GM12801 (cell line): ENCODE data around the gene KRTAP4-1.
"Not testable (repeated sequence)": the region's sequence is repeated elsewhere in the genome, so short reads cannot be mapped to it uniquely, and the experiment has no call there.

Experiments used
- TF ChIP-seq, protein P1 (sequence below): IDR thresholded peaks from one replicate; pipeline ENCODE4 v1.5.1; 2011; ENCODE audit warnings: control low read depth; ENCODE audit not compliant: insufficient read length; ENCODE audit errors: extremely low read depth

The KRTAP4-1 gene

DNA sequence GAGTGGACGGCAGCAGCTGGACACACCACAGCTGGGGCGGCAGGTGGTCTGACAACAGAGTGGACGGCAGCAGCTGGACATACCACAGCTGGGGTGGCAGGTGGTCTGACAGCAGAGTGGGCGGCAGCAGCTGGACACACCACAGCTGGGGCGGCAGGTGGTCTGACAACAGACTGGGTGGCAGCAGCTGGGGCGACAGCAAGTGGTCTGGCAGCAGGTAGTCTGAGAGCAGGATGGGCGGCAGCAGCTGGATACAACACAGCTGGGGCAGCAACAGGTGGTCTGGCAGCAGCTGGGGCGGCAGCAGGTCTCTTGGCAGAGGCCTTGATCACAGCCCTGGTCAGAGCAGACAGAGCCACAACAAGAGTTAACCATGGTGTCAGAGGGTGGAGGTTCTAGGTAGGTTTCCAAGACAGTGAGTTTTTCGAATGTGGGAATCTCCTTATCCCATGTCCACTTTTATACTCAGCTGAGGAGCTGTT is at the start of gene KRTAP4-1:
TSS of gene KRTAP4-1 (minus strand) at position 432 of the 482 bp plus-strand sequence. CDS start at position 375, 57 bp downstream.
- TF ChIP-seq, protein P1, sequence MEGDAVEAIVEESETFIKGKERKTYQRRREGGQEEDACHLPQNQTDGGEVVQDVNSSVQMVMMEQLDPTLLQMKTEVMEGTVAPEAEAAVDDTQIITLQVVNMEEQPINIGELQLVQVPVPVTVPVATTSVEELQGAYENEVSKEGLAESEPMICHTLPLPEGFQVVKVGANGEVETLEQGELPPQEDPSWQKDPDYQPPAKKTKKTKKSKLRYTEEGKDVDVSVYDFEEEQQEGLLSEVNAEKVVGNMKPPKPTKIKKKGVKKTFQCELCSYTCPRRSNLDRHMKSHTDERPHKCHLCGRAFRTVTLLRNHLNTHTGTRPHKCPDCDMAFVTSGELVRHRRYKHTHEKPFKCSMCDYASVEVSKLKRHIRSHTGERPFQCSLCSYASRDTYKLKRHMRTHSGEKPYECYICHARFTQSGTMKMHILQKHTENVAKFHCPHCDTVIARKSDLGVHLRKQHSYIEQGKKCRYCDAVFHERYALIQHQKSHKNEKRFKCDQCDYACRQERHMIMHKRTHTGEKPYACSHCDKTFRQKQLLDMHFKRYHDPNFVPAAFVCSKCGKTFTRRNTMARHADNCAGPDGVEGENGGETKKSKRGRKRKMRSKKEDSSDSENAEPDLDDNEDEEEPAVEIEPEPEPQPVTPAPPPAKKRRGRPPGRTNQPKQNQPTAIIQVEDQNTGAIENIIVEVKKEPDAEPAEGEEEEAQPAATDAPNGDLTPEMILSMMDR = no peak

GRCh38 chr17:41232399-41233105 is 47.8 kb upstream of the KRTAP4-1 start, which contains the start of gene KRTAP9-3:
Gene KRTAP9-3 (plus strand): TSS chr17:41232449. CDS start chr17:41232502, 53 bp downstream.
- TF ChIP-seq, protein P1 = not testable (repeated sequence)

GRCh38 chr17:41231731-41232130 is 47.0 kb upstream of the KRTAP4-1 start:
- TF ChIP-seq, protein P1 = no peak

DNA sequence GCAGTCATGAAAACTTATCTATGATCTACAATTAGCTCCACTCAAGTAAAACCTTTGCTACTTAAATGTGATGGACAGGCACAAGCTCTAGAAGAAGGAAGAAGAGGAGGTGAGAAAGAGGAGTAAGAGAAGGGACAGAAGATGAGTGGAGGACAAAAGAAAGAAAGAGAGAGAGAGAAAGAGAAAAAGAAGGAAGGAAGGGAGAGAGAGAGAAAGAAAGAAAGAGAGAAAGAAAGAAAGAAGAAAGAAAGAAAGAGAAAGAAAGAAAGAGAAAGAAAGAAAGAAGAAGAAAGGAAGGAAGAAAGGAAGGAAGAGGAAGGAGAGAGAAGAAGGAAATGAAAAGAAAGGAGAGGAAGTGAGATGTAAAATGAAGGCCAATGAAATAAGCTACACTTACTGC is 45.4 kb upstream of the KRTAP4-1 start:
- TF ChIP-seq, protein P1 = no peak

GRCh38 chr17:41226598-41227095 is 41.9 kb upstream of the KRTAP4-1 start, which contains the start of gene KRTAP9-2:
Gene KRTAP9-2 (plus strand): TSS chr17:41226648. CDS start chr17:41226655, 7 bp downstream.
- TF ChIP-seq, protein P1 = not testable (repeated sequence)

- TF ChIP-seq, protein P1 = no peak
Observed at GRCh38 chr17:41226051-41226450, 41.3 kb upstream of the KRTAP4-1 start.

DNA sequence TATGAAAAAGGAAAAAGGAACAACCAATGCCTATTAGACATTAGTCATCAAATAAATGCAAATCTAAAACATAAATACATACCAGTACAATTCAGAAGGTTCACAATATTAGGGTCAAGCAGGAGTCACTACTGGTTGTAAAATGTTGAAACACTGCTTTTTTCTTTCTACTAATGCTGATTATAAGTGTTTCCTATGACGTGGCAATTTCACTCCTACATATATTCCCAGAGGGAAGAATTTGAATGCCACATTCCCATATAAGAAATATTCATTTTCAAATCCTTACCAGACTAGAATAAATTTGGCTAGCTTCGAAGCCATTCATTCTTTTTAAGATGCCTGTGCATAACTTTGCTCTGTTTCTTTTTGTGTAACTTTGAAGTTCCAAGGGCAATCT is 39.1 kb upstream of the KRTAP4-1 start:
- TF ChIP-seq, protein P1 = no peak
